ENCODE measurements around the gene MYH10.

The MYH10 gene

GRCh38 chr17:8639709-8640108, 9.2 kb upstream of the MYH10 start:
- DNase-seq (ENCODE audit: low read depth) = no peak
- no peak overlapping the region for H3K4me3 ChIP-seq (ENCODE audit: low read length)
- no peak for TF ChIP-seq CTCF (IDR thresholded peaks at IDR 0.05; ENCODE audit: insufficient read depth, low read depth, low read length, missing control alignments)

GRCh38 chr17:8632061-8632460, 1.5 kb upstream of the MYH10 start:
- DNase-seq (ENCODE audit: low read depth) = no peak
- H3K4me3 ChIP-seq (ENCODE audit: low read length) = no peak overlapping the region
- no peak for TF ChIP-seq CTCF (IDR thresholded peaks at IDR 0.05; ENCODE audit: insufficient read depth, low read depth, low read length, missing control alignments)

- peak overlapping the region; percentile 91 for H3K4me3 ChIP-seq (ENCODE audit: low read length)
- TF ChIP-seq CTCF (IDR thresholded peaks at IDR 0.05; ENCODE audit: insufficient read depth, low read depth, low read length, missing control alignments) = no peak
- peak; percentile 42 for DNase-seq (ENCODE audit: low read depth)
Observed at GRCh38 chr17:8631554-8631877, 991 bp upstream of the MYH10 start.

GRCh38 chr17:8630802-8631553, 453 bp upstream of the MYH10 start:
- peak overlapping the region; percentile 91 for H3K4me3 ChIP-seq (ENCODE audit: low read length)
- DNase-seq (ENCODE audit: low read depth) = peak; percentile 100
- TF ChIP-seq CTCF (IDR thresholded peaks at IDR 0.05; ENCODE audit: insufficient read depth, low read depth, low read length, missing control alignments) = no peak

- DNase-seq (ENCODE audit: low read depth) = peak; percentile 34
- peak overlapping the region; percentile 91 for H3K4me3 ChIP-seq (ENCODE audit: low read length)
- TF ChIP-seq CTCF (IDR thresholded peaks at IDR 0.05; ENCODE audit: insufficient read depth, low read depth, low read length, missing control alignments) = no peak
Observed at GRCh38 chr17:8629371-8630226, 926 bp downstream of the MYH10 start.

- peak overlapping the region; percentile 91 for H3K4me3 ChIP-seq (ENCODE audit: low read length)
- TF ChIP-seq CTCF (IDR thresholded peaks at IDR 0.05; ENCODE audit: insufficient read depth, low read depth, low read length, missing control alignments) = no peak
- DNase-seq (ENCODE audit: low read depth) = no peak
Observed at GRCh38 chr17:8628609-8629169, 1.8 kb downstream of the MYH10 start.

All from epithelial cell of esophagus (primary cell).